Neural progenitor cell (in vitro differentiated cells): ENCODE measurements around the gene XPO5. TPM values are rescaled to one million over a fixed set of nuclear protein-coding genes. Genes with fewer than 3 reads are reported as not detected.
A peak's percentile ranks its signal among the peaks of the same experiment; 100 is the strongest.

Experiments
- DNase-seq: peaks from one replicate; pipeline ENCODE4 v3.0.0-alpha.2; 2016; ENCODE audit warnings: low spot score
- H2AFZ ChIP-seq: fragments of 200-600 bp; sonication (generic); replicated peaks from 2 replicates; pipeline ENCODE4 v1.6.1; 2016; ENCODE audit warnings: antibody characterized with exemption
- H3F3A ChIP-seq: fragments of 200-600 bp; sonication (generic); 2 replicates; pipeline ENCODE4 v1.6.1; 2016; ENCODE audit warnings: antibody characterized with exemption, low read depth
- H3K27ac ChIP-seq: fragments of 200-600 bp; sonication (generic); 2 replicates; pipeline ENCODE4 v1.5.1; 2016; ENCODE audit warnings: mild to moderate bottlenecking
- H3K27me3 ChIP-seq: fragments of 200-600 bp; sonication (generic); 2 replicates; pipeline ENCODE4 v1.6.1; 2016; ENCODE audit warnings: mild to moderate bottlenecking, moderate library complexity
- H3K36me3 ChIP-seq: fragments of 200-600 bp; sonication (generic); 2 replicates; pipeline ENCODE4 v1.5.1; 2016
- H3K4me1 ChIP-seq: fragments of 200-600 bp; sonication (generic); 2 replicates; pipeline ENCODE4 v1.6.1; 2016; ENCODE audit warnings: mixed run types
- H3K4me2 ChIP-seq: fragments of 200-600 bp; sonication (generic); 2 replicates; pipeline ENCODE4 v1.6.1; 2016
- H3K4me3 ChIP-seq: fragments of 200-600 bp; sonication (generic); 2 replicates; pipeline ENCODE4 v1.5.1; 2016
- H3K79me2 ChIP-seq: fragments of 200-600 bp; sonication (generic); 2 replicates; pipeline ENCODE4 v1.6.1; 2016; ENCODE audit warnings: low read depth
- H3K9ac ChIP-seq: fragments of 200-600 bp; sonication (generic); 2 replicates; pipeline ENCODE4 v1.6.1; 2016
- H3K9me3 ChIP-seq: fragments of 200-600 bp; sonication (generic); 2 replicates; pipeline ENCODE4 v1.5.1; 2016; ENCODE audit warnings: low read depth
- H4K20me1 ChIP-seq: fragments of 200-600 bp; sonication (generic); 2 replicates; pipeline ENCODE4 v1.6.1; 2016; ENCODE audit warnings: low read depth
- H3K27ac Mint-ChIP-seq: 3 replicates; pipeline ENCODE4 v1.8.0; 2021; ENCODE audit warnings: mixed read lengths
- H3K27me3 Mint-ChIP-seq: 2 replicates; pipeline ENCODE4 v1.8.0; 2022; ENCODE audit warnings: low read depth, mild to moderate bottlenecking, inconsistent platforms, moderate library complexity, mixed read lengths; ENCODE audit not compliant: insufficient read depth
- H3K36me3 Mint-ChIP-seq: 3 replicates; pipeline ENCODE4 v1.8.0; 2021; ENCODE audit warnings: mixed read lengths
- H3K4me1 Mint-ChIP-seq: 3 replicates; pipeline ENCODE4 v1.8.0; 2021; ENCODE audit warnings: mixed read lengths
- H3K4me3 Mint-ChIP-seq: 3 replicates; pipeline ENCODE4 v1.8.0; 2021; ENCODE audit warnings: mild to moderate bottlenecking, moderate library complexity, mixed read lengths
- H3K9me3 Mint-ChIP-seq: 3 replicates; pipeline ENCODE4 v1.8.0; 2020; ENCODE audit warnings: mixed read lengths
- CTCF ChIP-seq: fragments of 200-600 bp; sonication (generic); IDR thresholded peaks from 2 replicates; pipeline ENCODE4 v1.5.1; 2017; ENCODE audit warnings: antibody characterized with exemption, mild to moderate bottlenecking
- EZH2 ChIP-seq: fragments of 200-600 bp; sonication (generic); IDR thresholded peaks from 2 replicates; pipeline ENCODE4 v1.6.1; 2017; ENCODE audit warnings: antibody characterized with exemption, mild to moderate bottlenecking, moderate library complexity
- EZH2phosphoT487 ChIP-seq: fragments of 200-600 bp; sonication (generic); IDR thresholded peaks from 2 replicates; pipeline ENCODE4 v1.6.1; 2017; ENCODE audit warnings: antibody characterized with exemption
- total RNA-seq: library from RNA; depleted of rRNA; stranded (reverse); fragments of >200 nt; gene quantifications from 2 replicates; pipeline ENCODE4 v1.2.3, GENCODE V29; 2015; ENCODE audit warnings: low replicate concordance

The XPO5 gene
- total RNA-seq, 1 donor from 2014 or later = 65.0 TPM

- H3K9ac ChIP-seq = peak overlapping the region; percentile 17
- H3F3A ChIP-seq = no peaks in the 10 kb centered on the region
- H3K27ac Mint-ChIP-seq = no peak overlapping the region
- no peak overlapping the region for H3K4me3 Mint-ChIP-seq
- H3K4me3 ChIP-seq = no peak overlapping the region
- H3K4me1 Mint-ChIP-seq = peaks cover 10% of the 10 kb centered on the region
- peaks cover 2% of the 10 kb centered on the region for H3K27me3 Mint-ChIP-seq
- no peaks in the 10 kb centered on the region for H3K9me3 Mint-ChIP-seq
- no peaks in the 10 kb centered on the region for H3K9me3 ChIP-seq
- no peaks in the 10 kb centered on the region for H3K27me3 ChIP-seq
- H2AFZ ChIP-seq = no peak overlapping the region
- H3K36me3 ChIP-seq = no peaks in the 10 kb centered on the region
- peaks cover 9% of the 10 kb centered on the region for H3K36me3 Mint-ChIP-seq
- peaks cover 15% of the 10 kb centered on the region for H4K20me1 ChIP-seq
- H3K4me1 ChIP-seq = peaks cover 12% of the 10 kb centered on the region
- peak overlapping the region; percentile 5 for H3K4me2 ChIP-seq
- DNase-seq = peak; percentile 61
- H3K27ac ChIP-seq = no peak overlapping the region
- no peaks in the 10 kb centered on the region for H3K79me2 ChIP-seq
- TF ChIP-seq EZH2 (no peak), EZH2phosphoT487 (no peak), CTCF (no peak)
Measured at GRCh38 chr6:43489277-43490072, 86.4 kb downstream of the XPO5 start.

DNA sequence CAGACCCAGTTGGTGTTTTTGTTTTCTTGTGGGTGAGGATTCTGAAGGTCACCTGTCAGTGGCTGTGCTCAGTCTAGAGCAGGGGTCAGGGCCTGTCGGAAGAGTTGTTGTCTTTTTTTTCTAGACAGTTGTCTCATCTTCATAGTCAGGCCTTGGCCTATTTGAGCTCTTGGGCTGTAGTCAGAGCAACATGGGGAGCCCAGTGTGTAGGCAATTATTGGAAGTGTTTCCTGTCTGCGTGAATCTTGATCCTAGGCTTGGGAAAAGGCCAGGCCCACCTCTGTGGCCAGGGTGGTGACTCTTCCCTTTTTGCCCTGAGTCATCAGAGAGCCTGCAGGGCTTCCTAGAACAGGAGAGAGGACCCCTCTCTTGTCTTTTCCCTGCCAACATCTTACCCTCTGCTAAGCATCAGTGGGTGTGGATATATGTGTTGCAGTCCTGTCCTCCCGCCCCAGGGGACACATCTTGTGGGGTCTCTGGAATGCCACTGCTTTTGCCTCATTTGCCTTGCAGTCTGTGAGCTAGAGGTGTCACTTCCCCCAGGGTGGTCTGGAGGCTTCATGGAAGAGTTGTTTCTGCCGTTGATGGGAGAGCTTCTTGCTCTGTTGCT is 87.1 kb downstream of the XPO5 start:
- no peak for TF ChIP-seq CTCF
- H3K4me3 Mint-ChIP-seq = no peak overlapping the region
- H3K9me3 ChIP-seq = no peaks in the 10 kb centered on the region
- no peak overlapping the region for H3K27ac ChIP-seq
- H3K36me3 ChIP-seq = no peaks in the 10 kb centered on the region
- H3K27me3 ChIP-seq = no peaks in the 10 kb centered on the region
- H3K4me3 ChIP-seq = no peak overlapping the region
- H2AFZ ChIP-seq = no peak overlapping the region
- no peaks in the 10 kb centered on the region for H3K79me2 ChIP-seq
- H3K36me3 Mint-ChIP-seq = peaks cover 9% of the 10 kb centered on the region
- H3K4me1 Mint-ChIP-seq = peaks cover 10% of the 10 kb centered on the region
- no peaks in the 10 kb centered on the region for H3K9me3 Mint-ChIP-seq
- H3K9ac ChIP-seq = peak overlapping the region; percentile 17
- peaks cover 16% of the 10 kb centered on the region for H4K20me1 ChIP-seq
- H3K4me1 ChIP-seq = peaks cover 12% of the 10 kb centered on the region
- H3F3A ChIP-seq = no peaks in the 10 kb centered on the region
- H3K27me3 Mint-ChIP-seq = no peaks in the 10 kb centered on the region
- peak overlapping the region; percentile 25 for H3K27ac Mint-ChIP-seq
- H3K4me2 ChIP-seq = peak overlapping the region; percentile 5
- no peak for DNase-seq

DNA sequence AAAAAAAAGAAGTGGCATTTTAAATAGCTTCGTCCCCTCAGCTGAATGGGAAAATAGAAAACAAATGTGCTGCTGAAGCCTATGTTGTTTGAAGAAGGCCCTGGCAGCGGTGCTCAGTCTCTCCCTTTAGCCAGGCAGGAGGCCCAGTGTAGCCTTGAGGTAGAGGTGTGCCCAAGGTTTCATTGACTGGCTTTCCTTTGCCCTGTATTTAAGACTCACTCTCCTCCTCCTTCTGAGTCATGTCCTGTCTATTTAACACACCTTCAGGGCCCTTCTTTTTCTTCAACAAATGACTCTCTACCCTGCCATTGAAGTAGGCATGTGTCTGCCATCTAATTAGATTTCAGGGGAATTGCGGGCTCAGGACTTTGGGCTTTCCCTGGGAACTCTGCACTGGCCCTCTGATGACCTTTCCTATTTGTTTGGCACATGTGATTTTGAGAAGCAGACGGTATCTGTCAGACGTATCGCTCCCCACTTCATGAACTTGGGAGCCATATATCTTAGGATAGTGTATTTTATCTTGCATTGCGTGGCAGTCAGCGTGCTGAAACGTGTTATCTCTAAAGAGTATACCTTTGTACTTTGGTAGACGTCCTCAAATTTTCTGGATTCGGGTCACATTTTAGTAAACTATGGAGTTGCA is 94.1 kb downstream of the XPO5 start:
- Histone ChIP-seq H3K27me3 (no peaks in the 10 kb centered on the region), H3K4me2 (no peak overlapping the region), H3K79me2 (peaks cover 39% of the 10 kb centered on the region)

More for the DNA sequence above, 94.1 kb downstream of the XPO5 start:
- H3K4me1 Mint-ChIP-seq = peaks cover 32% of the 10 kb centered on the region
- no peak overlapping the region for H3K27ac ChIP-seq
- H3K27ac Mint-ChIP-seq = no peak overlapping the region
- no peak for TF ChIP-seq CTCF
- no peak overlapping the region for H3K4me3 ChIP-seq
- H3K9me3 Mint-ChIP-seq = no peaks in the 10 kb centered on the region
- no peak for DNase-seq
- no peak overlapping the region for H2AFZ ChIP-seq
- no peaks in the 10 kb centered on the region for H3K36me3 ChIP-seq
- no peaks in the 10 kb centered on the region for H3K9me3 ChIP-seq
- H4K20me1 ChIP-seq = peaks cover 60% of the 10 kb centered on the region
- H3K27me3 Mint-ChIP-seq = no peaks in the 10 kb centered on the region
- H3K4me1 ChIP-seq = peaks cover 14% of the 10 kb centered on the region
- H3K9ac ChIP-seq = no peak overlapping the region
- peaks cover 10% of the 10 kb centered on the region for H3K36me3 Mint-ChIP-seq
- no peak overlapping the region for H3K4me3 Mint-ChIP-seq
- H3F3A ChIP-seq = no peaks in the 10 kb centered on the region
